ENCODE results near the gene CHD6.

Gene CHD6

GRCh38 chr20:41499961-41500725 lies 118.0 kb downstream of the CHD6 start:
- no peak for DNase-seq

DNA sequence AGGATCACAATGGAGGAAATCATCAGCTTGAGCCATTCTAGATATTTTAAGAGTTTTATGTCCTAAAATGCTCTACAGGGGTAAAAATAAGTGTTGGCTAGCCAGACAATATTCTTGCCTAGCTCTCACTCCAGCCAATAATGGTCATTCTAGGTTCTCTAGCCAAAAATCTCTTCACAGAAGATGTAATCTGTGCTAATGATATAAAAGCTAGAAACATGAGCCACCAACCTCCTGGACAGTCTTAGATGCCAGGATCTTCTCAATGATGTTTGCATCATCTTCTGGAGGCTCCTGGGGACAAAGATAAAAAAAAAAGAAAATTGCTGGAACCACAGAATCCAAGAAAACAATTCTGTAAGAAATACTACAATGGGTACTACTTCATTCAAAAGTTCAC lies 119.1 kb downstream of the CHD6 start:
- no peak for DNase-seq

DNA sequence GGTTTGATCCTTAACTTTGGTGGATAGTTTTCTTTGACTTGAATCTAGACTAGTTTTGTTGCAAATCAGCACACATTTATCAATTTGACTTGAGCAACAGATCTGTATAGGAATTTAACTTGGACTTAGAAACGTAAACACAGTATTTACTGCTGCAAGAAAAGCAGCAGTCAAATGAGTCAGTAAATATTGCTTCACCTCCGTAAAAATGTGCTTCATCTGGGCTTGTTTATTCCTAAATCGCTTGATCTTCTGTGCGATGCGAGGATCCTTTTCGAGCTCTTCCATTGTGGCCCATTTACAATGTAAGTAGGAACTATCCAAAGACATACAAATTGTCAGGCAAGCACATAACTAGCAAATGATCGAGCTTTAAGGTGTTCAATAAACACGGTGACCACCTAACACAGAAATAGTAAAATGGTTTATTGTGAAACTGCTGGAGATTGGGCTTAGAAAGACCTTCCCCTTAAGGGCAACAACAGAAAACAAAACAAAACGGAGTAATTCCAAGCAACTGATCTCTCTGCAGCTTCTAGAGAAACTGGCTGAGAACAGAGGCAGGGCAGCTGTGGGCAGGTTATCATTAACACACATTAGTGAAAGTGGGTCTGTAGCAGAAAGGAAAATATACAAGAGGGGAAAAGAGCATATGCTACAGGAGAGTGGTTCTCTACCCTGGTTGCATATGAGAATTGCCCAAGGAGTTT lies 120.8 kb downstream of the CHD6 start:
- no peak for DNase-seq

GRCh38 chr20:41494451-41494850 lies 123.7 kb downstream of the CHD6 start:
- DNase-seq = no peak

DNA sequence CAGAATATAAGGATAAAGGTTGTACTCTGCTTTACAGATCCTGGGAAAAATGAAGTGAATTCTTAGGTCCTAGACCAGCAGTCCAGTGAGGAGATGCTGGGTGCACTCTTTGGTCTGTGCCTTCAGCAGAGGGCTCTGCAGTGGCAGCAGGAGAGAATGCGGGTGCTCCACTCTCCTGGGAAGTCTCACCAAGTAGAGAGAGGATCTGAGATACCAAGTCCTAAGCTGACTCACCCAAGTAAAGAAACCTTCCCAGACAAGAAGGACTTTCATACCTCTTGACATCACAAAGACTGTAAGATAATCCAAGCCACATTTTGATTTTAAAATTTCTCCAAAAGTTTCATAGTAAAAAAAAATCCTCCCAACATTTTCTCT lies 134.6 kb downstream of the CHD6 start:
- DNase-seq = no peak

GRCh38 chr20:41482647-41483552 lies 135.3 kb downstream of the CHD6 start:
- DNase-seq = no peak

DNA sequence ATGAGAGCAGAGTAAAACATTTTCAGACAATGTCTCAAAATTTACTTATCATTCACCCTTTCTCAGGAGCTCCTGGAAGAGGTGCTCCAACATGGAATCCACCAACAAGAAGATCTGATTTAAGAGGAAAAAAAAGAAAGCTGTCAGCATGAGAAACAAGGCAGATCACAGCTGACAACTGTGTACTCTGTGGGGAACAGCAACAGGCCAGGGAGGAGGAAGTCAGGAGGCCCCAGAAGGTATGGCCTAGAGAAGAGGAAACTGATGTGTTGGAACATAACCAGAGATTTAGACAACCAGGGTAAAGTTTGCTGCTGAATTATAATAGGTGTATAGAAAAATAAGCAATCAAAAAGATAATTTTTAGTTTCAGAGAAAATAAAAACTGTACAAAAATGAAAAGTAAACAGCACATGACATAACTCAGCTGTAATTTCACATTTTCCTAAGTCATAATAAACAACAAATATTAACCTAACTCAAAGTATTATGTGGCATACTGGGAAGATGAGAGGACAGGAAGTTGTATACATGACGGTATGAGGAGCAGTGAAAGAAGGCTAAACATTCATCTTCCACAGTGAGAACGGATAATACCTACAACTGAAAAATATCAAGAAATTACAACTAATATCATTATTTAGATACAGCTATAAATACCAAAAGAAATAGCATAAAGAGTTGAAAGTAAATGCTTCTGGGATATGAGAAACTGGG lies 138.0 kb downstream of the CHD6 start:
- no peak for DNase-seq

GRCh38 chr20:41479113-41479512 lies 139.1 kb downstream of the CHD6 start:
- no peak for DNase-seq

DNA sequence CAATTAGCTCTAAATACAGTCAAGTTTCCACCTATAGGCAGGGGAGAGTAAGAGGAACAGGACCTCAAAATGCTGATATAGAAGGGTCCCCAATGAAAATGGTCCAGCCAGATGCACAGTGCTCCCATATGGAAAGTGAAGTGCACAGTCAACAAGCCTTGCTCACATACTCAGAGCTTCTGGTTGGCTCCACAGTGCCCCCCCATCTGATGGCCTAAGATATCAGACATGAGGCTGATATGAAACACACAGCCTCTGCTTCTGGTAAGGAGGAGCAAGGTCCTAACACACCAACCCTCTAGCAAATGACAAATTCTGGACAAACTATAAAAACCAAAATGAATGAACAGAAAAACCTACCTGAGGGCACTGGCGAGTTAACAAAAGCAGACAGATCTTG lies 140.2 kb downstream of the CHD6 start:
- no peak for DNase-seq

DNA sequence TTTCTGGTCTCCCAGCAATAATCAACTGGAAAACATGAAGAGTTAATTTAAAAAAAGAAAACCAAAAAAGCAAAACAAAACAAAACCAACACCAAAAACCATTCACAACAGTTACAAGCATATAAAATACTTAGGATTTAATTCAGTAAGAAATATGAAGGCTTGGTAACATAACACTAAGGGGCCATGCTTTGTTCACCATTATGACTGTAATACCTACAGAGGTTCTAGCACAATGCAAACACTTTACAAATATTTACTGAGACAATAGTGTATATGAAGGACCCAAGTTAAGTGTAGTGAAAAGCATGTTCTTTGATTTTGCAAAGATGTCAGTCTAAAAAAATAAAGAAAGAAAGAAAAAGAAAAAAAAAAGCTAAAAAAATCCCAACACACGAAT lies 141.7 kb downstream of the CHD6 start:
- no peak for DNase-seq

DNA sequence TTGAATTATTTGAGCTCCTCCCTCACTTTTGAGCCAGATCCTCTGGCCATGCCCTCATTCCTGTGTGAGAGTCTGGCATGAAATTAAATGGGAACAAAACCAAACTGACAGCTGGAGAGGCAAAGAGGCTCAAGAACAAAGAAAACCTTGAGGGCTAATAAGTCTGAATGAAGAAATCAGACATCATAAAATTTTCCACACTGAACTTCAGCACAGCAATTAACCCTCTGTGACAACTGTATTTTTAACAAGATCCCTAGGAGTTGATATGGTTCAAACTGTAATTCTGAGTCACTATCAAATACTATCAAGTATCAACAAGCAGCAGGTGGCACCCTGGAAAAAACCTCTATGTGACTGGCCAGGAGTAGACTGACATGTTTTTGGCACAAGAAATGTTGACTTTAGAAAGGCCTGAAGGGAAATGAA lies 142.2 kb downstream of the CHD6 start:
- DNase-seq = peak; percentile 89

DNA sequence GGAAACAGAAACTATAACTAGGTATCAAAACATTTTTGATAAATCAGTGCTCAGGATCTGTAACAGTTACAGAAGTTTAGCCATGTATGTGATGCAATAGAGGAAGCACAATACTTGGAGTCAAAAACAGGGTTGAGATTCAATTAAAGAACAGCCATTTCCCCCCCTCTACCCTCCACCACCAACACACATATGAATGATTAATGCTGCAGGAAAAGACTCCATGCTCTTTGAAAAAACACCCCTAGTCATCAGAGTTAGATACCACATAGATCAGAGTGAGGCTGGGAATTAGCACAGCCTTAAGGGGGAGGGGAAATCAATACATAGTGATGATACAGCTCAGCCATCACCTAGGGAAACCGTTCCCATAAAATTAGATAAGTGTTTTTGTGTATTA lies 142.7 kb downstream of the CHD6 start:
- no peak for DNase-seq

DNA sequence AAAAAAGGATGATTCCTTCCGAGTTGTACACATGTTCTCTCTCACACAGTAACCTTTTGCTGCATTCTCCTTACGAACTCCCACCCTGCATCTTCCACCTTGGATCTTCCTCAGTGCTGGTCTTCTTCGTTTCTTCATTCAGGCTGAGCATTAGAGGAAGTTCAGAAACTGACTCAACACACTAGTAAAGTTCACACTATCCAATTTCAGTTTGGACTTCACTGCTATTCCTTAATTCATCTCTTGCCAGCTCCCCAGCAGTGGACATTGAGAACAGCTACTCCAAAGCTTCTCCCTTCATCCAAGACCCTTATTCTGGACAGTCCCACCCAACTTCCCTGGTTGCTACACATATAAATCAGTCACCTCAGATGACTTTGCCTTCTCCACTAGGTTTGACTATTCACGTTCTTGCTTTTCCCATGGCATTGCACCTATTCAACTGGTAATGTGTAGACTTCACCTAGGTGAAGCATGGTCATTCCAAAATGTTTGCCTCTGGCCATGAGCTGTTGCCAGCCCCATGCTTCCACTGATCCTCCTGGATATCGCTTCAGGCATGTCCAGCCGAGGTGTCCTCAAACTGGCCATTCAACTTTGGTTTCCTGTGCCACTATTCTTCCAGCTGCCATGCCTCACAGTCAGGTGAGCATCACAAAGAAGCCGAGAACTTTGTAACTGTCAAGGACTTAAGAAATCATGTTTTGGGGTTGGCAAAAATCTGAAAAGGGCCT lies 147.6 kb downstream of the CHD6 start:
- no peak for DNase-seq

- DNase-seq = no peak
Observed at GRCh38 chr20:41469868-41470267, 148.3 kb downstream of the CHD6 start.

DNA sequence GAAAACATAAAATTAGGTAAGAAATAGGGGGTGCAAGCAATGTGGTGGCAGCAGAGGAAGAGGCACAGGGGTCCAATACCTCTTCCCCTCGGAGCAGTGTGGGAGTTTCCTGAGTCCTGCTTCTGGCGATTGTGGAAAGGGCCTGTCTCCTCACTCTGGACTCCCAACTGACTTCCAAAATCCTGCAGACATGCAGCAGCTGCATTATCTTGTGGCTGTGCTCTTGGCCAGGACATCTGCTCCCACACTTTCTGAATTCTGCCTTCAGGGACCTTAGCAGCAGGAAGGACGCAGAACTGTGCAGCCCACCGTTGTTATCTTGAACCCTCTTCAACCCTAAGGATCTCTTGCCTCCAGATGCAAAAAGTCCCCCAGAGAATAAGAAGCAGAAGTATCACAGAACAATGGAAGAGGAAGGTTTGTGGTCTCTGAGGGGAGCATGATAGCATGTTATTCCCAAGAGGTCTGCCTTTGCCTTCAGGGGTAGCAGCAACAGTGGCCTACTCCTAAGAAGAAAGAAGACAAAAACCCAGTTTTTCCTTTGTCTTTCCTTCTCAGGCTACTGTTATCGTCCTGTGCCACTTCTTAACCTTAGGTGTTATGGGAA lies 149.1 kb downstream of the CHD6 start:
- no peak for DNase-seq

GRCh38 chr20:41467690-41468089 lies 150.5 kb downstream of the CHD6 start:
- no peak for DNase-seq

DNA sequence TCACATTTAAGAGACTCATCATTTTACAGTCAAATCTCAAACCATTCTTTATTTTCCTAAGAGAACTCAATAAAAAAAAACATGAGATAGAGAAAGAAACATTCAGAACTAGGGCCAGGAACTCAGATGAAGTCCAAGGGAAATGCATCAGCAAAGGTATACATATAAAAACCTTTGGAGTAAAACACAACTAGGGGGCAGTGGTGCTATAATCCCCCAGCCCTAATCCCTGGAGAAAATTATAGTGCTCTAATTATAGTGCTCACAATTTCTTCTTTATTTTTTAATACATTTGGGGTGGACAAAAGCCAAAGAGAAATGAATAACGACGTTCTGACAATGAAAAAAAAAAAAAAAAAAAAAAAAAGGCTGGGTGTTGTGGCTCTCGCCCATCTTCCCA lies 151.0 kb downstream of the CHD6 start:
- no peak for DNase-seq

DNA sequence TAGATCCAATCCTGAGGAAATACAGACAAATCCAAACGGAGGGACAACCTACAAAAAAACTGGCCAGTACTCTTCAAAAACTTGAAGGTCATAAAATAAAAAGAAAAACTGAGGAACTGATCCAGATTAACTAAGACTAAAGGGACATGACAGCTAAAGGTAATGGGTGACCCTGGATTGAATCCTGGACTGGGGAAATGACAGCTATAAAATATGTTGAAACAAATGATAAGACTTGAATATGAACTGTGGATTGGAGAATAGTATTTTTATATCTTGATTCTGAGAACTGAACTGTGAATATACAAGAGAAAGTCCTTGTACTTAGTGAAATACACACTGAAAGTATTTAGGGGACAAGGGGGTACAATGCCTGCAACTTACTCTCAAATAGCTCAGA lies 154.6 kb downstream of the CHD6 start:
- no peak for DNase-seq

DNA sequence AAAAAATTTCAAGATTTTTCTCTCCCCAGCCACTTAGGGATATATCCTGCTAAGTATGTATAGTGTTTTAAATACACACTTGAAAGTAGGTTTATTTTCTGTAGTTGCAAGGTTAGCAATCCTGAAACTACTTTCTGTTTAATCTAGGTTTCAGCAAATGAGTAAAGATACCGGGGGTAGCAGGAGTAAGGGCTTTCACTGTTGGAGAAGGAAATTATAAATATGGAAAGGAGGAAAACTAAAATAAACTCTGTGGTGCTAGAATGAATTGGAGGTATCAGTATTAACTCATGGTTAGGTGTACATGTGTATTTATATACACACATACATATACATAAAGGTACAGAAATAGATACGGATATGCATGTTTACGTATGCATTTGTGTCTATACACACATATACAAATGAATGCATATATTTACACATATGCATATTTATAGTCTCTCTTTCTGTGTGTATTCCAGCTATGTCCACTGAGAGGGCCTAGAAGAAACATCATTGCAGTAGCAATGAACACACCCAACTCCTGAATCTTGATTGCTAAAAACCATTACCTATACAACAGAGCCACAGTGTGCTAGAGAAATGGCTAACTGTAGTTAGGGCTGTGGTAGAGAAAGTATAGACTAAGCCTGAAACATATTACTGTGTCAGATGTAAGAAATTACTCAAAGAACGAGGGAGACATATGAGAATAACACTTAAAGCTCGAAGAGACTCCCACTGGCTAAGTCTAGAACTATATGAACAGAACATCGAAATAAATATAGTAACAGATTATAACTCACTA lies 155.6 kb downstream of the CHD6 start:
- DNase-seq = no peak

GRCh38 chr20:41458761-41459160 lies 159.4 kb downstream of the CHD6 start:
- no peak for DNase-seq

All from NCI-H1105 (cell line).